ENCODE results near the gene REV3L.

DNA sequence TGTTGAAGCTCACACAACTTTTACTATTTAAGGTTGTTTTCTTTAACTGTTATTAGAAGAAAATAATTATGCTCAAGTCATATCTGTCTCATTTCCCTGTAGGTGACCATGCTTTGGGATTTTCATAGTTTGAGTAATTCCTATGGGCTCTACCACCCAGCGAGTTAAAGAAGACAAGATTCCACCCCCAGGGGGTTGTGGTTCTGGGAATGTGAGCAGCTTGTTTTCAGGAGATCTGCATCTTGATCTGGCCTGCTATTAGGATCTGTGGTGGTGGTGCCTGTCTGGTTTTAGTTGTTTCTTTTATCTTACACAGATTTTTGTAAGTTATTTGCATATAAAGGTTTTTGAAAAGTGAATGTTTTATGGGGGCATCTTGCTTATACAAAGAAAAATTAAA is 20.2 kb upstream of the REV3L start:
- TF ChIP-seq EZH2phosphoT487 (IDR thresholded peaks at IDR 0.05; ENCODE audit: low read length): no peak
- TF ChIP-seq, protein P1, sequence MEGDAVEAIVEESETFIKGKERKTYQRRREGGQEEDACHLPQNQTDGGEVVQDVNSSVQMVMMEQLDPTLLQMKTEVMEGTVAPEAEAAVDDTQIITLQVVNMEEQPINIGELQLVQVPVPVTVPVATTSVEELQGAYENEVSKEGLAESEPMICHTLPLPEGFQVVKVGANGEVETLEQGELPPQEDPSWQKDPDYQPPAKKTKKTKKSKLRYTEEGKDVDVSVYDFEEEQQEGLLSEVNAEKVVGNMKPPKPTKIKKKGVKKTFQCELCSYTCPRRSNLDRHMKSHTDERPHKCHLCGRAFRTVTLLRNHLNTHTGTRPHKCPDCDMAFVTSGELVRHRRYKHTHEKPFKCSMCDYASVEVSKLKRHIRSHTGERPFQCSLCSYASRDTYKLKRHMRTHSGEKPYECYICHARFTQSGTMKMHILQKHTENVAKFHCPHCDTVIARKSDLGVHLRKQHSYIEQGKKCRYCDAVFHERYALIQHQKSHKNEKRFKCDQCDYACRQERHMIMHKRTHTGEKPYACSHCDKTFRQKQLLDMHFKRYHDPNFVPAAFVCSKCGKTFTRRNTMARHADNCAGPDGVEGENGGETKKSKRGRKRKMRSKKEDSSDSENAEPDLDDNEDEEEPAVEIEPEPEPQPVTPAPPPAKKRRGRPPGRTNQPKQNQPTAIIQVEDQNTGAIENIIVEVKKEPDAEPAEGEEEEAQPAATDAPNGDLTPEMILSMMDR (IDR thresholded peaks at IDR 0.05; ENCODE audit: low read length): no peak
- no peak for TF ChIP-seq EZH2 (optimal IDR thresholded peaks at IDR 0.05; ENCODE audit: low read depth, low read length)

Data from MM.1S (cell line).